Adrenal gland (tissue), 12 donors: ENCODE results near the gene PPTC7. TPM values are rescaled to one million over a fixed set of nuclear protein-coding genes. Genes with fewer than 3 reads are reported as not detected.

Source experiments
- DNase-seq, 7 donors: peaks; one replicate each; pipeline ENCODE4 v3.0.0-alpha.2; 2019 to 2020
- H3K27ac ChIP-seq, 5 donors: fragments of 200-600 bp; sonication (generic) in 4 of 5; 1 replicate in 3 of 5; 2 replicates in 2 of 5; pipeline versions ENCODE4 v1.5.1 to v1.8.0; 2016 to 2020; ENCODE audit warnings: mild to moderate bottlenecking in 1 of 5
- H3K27me3 ChIP-seq: fragments of 200-600 bp; 2 replicates; pipeline ENCODE4 v1.8.0; 2021
- H3K36me3 ChIP-seq, 2 donors: fragments of 200-600 bp; replicated peaks in 1 of 2; 1 replicate in 1 of 2; 2 replicates in 1 of 2; pipeline versions ENCODE4 v1.5.1 to v1.8.0; 2018 to 2022
- H3K4me1 ChIP-seq, 2 donors: fragments of 200-600 bp; replicated peaks in 1 of 2; 1 replicate in 1 of 2; 2 replicates in 1 of 2; pipeline versions ENCODE4 v1.5.1 to v1.8.0; 2018 to 2021
- H3K4me3 ChIP-seq, 4 donors: fragments of 200-600 bp; sonication (generic) in 3 of 4; one replicate each; pipeline ENCODE4 v1.5.1; 2016 to 2018
- H3K9me3 ChIP-seq, 3 donors: fragments of 200-600 bp; sonication (generic) in 1 of 3; replicated peaks in 1 of 3; 1 replicate in 2 of 3; 2 replicates in 1 of 3; pipeline versions ENCODE4 v1.5.1 to v1.8.0; 2016 to 2021
- POLR2A ChIP-seq, 2 donors: fragments of 450-650 bp; IDR thresholded peaks; one replicate each; pipeline ENCODE4 v1.6.1; 2017; ENCODE audit warnings: antibody characterized with exemption in 2 of 2, mild to moderate bottlenecking in 2 of 2, moderate library complexity in 1 of 2
- WGBS, 4 donors: extraction: QIAGEN DNeasy Blood & Tissue Kit in 2 of 4; methylation state at CpG; one replicate each; pipeline versions ENCODE4 v1.1.5 to v1.1.7; 2013 to 2017; 5-methylcytosine and 5-hydroxymethylcytosine counted together
- intact Hi-C, 2 donors: fragments of 100-400 bp; cut with DNase I; formaldehyde crosslinking; loops; one replicate each; pipeline versions ENCODE4 v1.14.1 to v1.15.0; 2022 to 2023
- polyA plus RNA-seq, 3 donors: library from polyadenylated mRNA; stranded (reverse); fragments of 200-250 nt in 2 of 3; fragments of 350-450 nt in 1 of 3; fragmentation: Illumina TruSeq in 1 of 3; extraction: RNeasy Lipid Tissue Mini Kit (QIAGEN cat#74804) in 1 of 3; gene quantifications; one replicate each; pipeline ENCODE4 v1.2.3, GENCODE V29; 2013 to 2014
- total RNA-seq, 9 donors: library from RNA; depleted of rRNA in 4 of 9; stranded (reverse); fragments of >200 nt in 4 of 9; fragments of 120-200 nt in 1 of 9; fragmentation: NEBNext Ultra II Directional in 1 of 9; extraction: Animal tissue kit (Norgen Biotek cat#: 25700) in 1 of 9; gene quantifications; one replicate each; pipeline versions ENCODE4 v1.1.0 to v1.2.4, GENCODE V29; 2013 to 2023
- TF ChIP-seq, protein P1 (sequence below), 6 experiments: fragments of 450-650 bp in 4 of 6; fragments of 200-600 bp in 2 of 6; sonication (generic) in 1 of 6; IDR thresholded peaks; 1 replicate in 5 of 6; 2 replicates in 1 of 6; pipeline versions ENCODE4 v1.5.1 to v1.8.0; 2016 to 2021; ENCODE audit warnings: antibody characterized with exemption in 6 of 6, mild to moderate bottlenecking in 2 of 6, moderate library complexity in 1 of 6
- donor health status: healthy with polysubstance abuse.
- donor health status: Bipolar disorder and iron deficiency.
- donor health status: DM: yes; HTN: yes; CAD: no.
- donor health status: DM: no; HTN: no; CAD: no.
- donor health status: DM: no; HTN: no; CAD: no.
- donor health status: DM: yes; HTN: yes; CAD: no.

The PPTC7 gene
- total and polyA plus RNA-seq, 12 donors, result 7.1 to 43.4 (median 20.1) TPM

DNA sequence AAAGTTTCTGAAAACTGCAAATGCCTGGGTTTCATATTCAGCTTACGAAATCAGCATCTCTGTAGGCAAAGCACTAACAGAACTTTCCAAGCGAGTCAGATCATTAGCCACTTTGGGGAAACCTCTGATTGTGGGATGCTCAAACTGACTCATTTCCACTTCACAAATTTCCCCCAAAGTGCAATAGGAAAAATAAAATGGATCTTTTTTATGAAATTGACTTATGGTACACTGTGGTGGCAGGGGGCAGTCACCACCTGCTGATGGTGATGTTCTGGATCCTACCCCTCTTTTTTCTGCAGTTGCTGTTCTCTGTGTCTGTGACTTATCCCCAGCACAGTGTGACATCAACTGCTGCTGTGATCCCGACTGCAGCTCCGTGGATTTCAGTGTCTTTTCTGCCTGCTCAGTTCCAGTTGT lies 36.4 kb upstream of the PPTC7 start:
- WGBS, 4 donors, result 85 to 90% (median 87%) methylated on average over 4 of the region's 4 CpGs
- intact Hi-C loops, result loop anchor here in 1 of 2 donors (10.0 kb wide), 2 partner anchors 205 to 265 kb away; no protein-coding TSS in a partner anchor
- DNase-seq, result peak in 1 of 7 donors; percentile 20
- no peak overlapping the region for H3K4me3 ChIP-seq
- no peaks in the 10 kb centered on the region for H3K9me3 ChIP-seq
- TF ChIP-seq, protein P1, sequence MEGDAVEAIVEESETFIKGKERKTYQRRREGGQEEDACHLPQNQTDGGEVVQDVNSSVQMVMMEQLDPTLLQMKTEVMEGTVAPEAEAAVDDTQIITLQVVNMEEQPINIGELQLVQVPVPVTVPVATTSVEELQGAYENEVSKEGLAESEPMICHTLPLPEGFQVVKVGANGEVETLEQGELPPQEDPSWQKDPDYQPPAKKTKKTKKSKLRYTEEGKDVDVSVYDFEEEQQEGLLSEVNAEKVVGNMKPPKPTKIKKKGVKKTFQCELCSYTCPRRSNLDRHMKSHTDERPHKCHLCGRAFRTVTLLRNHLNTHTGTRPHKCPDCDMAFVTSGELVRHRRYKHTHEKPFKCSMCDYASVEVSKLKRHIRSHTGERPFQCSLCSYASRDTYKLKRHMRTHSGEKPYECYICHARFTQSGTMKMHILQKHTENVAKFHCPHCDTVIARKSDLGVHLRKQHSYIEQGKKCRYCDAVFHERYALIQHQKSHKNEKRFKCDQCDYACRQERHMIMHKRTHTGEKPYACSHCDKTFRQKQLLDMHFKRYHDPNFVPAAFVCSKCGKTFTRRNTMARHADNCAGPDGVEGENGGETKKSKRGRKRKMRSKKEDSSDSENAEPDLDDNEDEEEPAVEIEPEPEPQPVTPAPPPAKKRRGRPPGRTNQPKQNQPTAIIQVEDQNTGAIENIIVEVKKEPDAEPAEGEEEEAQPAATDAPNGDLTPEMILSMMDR (IDR thresholded peaks at IDR 0.05), result no peak
- TF ChIP-seq POLR2A (IDR thresholded peaks at IDR 0.05), result no peak
- peaks cover 4 to 6% of the 10 kb centered on the region in 2 donors for H3K4me1 ChIP-seq
- no peak overlapping the region for H3K27ac ChIP-seq
- H3K36me3 ChIP-seq, result no peaks in the 10 kb centered on the region
- no peaks in the 10 kb centered on the region for H3K27me3 ChIP-seq

GRCh38 chr12:110616471-110617115 lies 33.5 kb upstream of the PPTC7 start:
- 94 to 99% (median 95%) methylated on average over 5 of the region's 5 CpGs for WGBS, 4 donors
- no peak for TF ChIP-seq POLR2A (IDR thresholded peaks at IDR 0.05)
- TF ChIP-seq, protein P1 (IDR thresholded peaks at IDR 0.05), result no peak
- Histone ChIP-seq H3K9me3 (no peaks in the 10 kb centered on the region), H3K27me3 (no peaks in the 10 kb centered on the region), H3K36me3 (no peaks in the 10 kb centered on the region), H3K4me3 (no peak overlapping the region), H3K27ac (no peak overlapping the region), H3K4me1 (peaks cover 9% of the 10 kb centered on the region in 2 donors)
- peak in 1 of 7 donors; percentile 30 for DNase-seq
- intact Hi-C loops, result loop anchor here in 1 of 2 donors (10.0 kb wide), 2 partner anchors 208 to 268 kb away; no protein-coding TSS in a partner anchor

- no peak overlapping the region for H3K4me3 ChIP-seq
These were observed 32.1 kb upstream of the PPTC7 start for GRCh38 chr12:110615171-110615570.

More at GRCh38 chr12:110615171-110615570, 32.1 kb upstream of the PPTC7 start:
- intact Hi-C loops, result loop anchor here in 1 of 2 donors (10.0 kb wide), 2 partner anchors 210 to 270 kb away; no protein-coding TSS in a partner anchor
- H3K27me3 ChIP-seq, result no peaks in the 10 kb centered on the region
- 87 to 90% (median 90%) methylated on average over 8 of the region's 8 CpGs for WGBS, 4 donors
- no peaks in the 10 kb centered on the region for H3K9me3 ChIP-seq
- no peaks in the 10 kb centered on the region for H3K36me3 ChIP-seq
- DNase-seq, result no peak
- peaks cover 9% of the 10 kb centered on the region in 2 donors for H3K4me1 ChIP-seq
- TF ChIP-seq POLR2A (IDR thresholded peaks at IDR 0.05), result no peak
- TF ChIP-seq, protein P1 (IDR thresholded peaks at IDR 0.05), result no peak
- no peak overlapping the region for H3K27ac ChIP-seq
